Body of pancreas (tissue), 4 donors: ENCODE results near the gene PPT2.

ENCODE experiments used
- CTCF ChIP-seq, 7 experiments: fragments of 450-650 bp in 4 of 7; fragments of 200-600 bp in 3 of 7; sonication (generic) in 3 of 7; IDR thresholded peaks; one replicate each; pipeline ENCODE4 v1.5.1; 2016 to 2019; ENCODE audit warnings: antibody characterized with exemption in 7 of 7
- POLR2A ChIP-seq, 3 donors: fragments of 450-650 bp; IDR thresholded peaks; one replicate each; pipeline ENCODE4 v1.6.1; 2016; ENCODE audit warnings: antibody characterized with exemption in 3 of 3, mild to moderate bottlenecking in 2 of 3

- TF ChIP-seq CTCF (IDR thresholded peaks at IDR 0.05) (no peak), POLR2A (IDR thresholded peaks at IDR 0.05) (no peak)
Observed at GRCh38 chr6:32188381-32189068, 34.6 kb downstream of the PPT2 start.
